ENCODE measurements around the gene C8B.

Gene C8B

GRCh38 chr1:56968878-56969495 lies 3.2 kb upstream of the C8B start:
- DNase-seq = no peak

- DNase-seq = no peak
These were observed 2.4 kb upstream of the C8B start for GRCh38 chr1:56967900-56968832.

- no peak for DNase-seq
These were observed 1.5 kb upstream of the C8B start for GRCh38 chr1:56967355-56967754.

GRCh38 chr1:56966698-56966999 lies 834 bp upstream of the C8B start:
- no peak for DNase-seq

GRCh38 chr1:56965191-56965590 lies 624 bp downstream of the C8B start:
- no peak for DNase-seq

GRCh38 chr1:56964349-56965017 lies 1.3 kb downstream of the C8B start:
- DNase-seq = no peak

GRCh38 chr1:56963667-56964066 lies 2.1 kb downstream of the C8B start:
- DNase-seq = no peak

GRCh38 chr1:56961426-56961825 lies 4.4 kb downstream of the C8B start:
- no peak for DNase-seq

- DNase-seq = no peak
These were observed 7.3 kb downstream of the C8B start for GRCh38 chr1:56958526-56958925.

GRCh38 chr1:56957931-56958330 lies 7.9 kb downstream of the C8B start:
- DNase-seq = no peak

- no peak for DNase-seq
These were observed 11.2 kb downstream of the C8B start for GRCh38 chr1:56954664-56955063.

GRCh38 chr1:56953386-56953785 lies 12.4 kb downstream of the C8B start:
- DNase-seq = no peak

- no peak for DNase-seq
These were observed 13.3 kb downstream of the C8B start for GRCh38 chr1:56952501-56952900.

- no peak for DNase-seq
These were observed 17.3 kb downstream of the C8B start for GRCh38 chr1:56948403-56949023.

GRCh38 chr1:56940039-56940438 lies 25.8 kb downstream of the C8B start:
- no peak for DNase-seq

- DNase-seq = no peak
These were observed 26.6 kb downstream of the C8B start for GRCh38 chr1:56939209-56939608.

GRCh38 chr1:56938646-56939045 lies 27.2 kb downstream of the C8B start:
- DNase-seq = no peak

GRCh38 chr1:56934430-56935060 lies 31.3 kb downstream of the C8B start:
- DNase-seq = no peak

GRCh38 chr1:56933606-56934005 lies 32.2 kb downstream of the C8B start:
- no peak for DNase-seq

- no peak for DNase-seq
These were observed 32.7 kb downstream of the C8B start for GRCh38 chr1:56933161-56933560.

GRCh38 chr1:56931686-56932085 lies 34.1 kb downstream of the C8B start:
- DNase-seq = no peak

- no peak for DNase-seq
These were observed 34.6 kb downstream of the C8B start for GRCh38 chr1:56931211-56931610.

- no peak for DNase-seq
These were observed 36.3 kb downstream of the C8B start for GRCh38 chr1:56929492-56929891.
